Activated CD8-positive, alpha-beta memory T cell treated with anti-CD3 and anti-CD28 coated beads, Interleukin-2, amount 10 ng/mL, durations not matched to agents 7 days and 5 days (primary cell): ENCODE results near the gene OSBPL1A. TPM values are rescaled to one million over a fixed set of nuclear protein-coding genes. Genes with fewer than 3 reads are reported as not detected.

Source experiments
- ATAC-seq: fragments of 150-1000 bp; cut with Tn5 transposase; one replicate; pipeline ENCODE4 v1.10.0; 2021; ENCODE audit warnings: moderate library complexity
- CTCF ChIA-PET: fragments of 350-600 bp; sonication (Branson Sonifier 250); formaldehyde crosslinking; loops from one replicate; lab custom pipeline; 2021; ENCODE audit warnings: antibody characterized with exemption; lab: Charles Lee
- DNase-seq: peaks from one replicate; pipeline ENCODE4 v3.0.0-alpha.2; 2020
- H3K27ac Mint-ChIP-seq: one replicate; pipeline ENCODE4 v1.8.0; 2021; ENCODE audit warnings: mild to moderate bottlenecking, mixed read lengths
- H3K27me3 Mint-ChIP-seq: one replicate; pipeline ENCODE4 v1.8.0; 2021; ENCODE audit warnings: mixed read lengths
- H3K36me3 Mint-ChIP-seq: one replicate; pipeline ENCODE4 v1.8.0; 2021; ENCODE audit warnings: mild to moderate bottlenecking, mixed read lengths
- H3K4me1 Mint-ChIP-seq: one replicate; pipeline ENCODE4 v1.8.0; 2021; ENCODE audit warnings: mixed read lengths
- H3K4me3 Mint-ChIP-seq: one replicate; pipeline ENCODE4 v1.8.0; 2021; ENCODE audit warnings: mild to moderate bottlenecking, moderate library complexity, mixed read lengths
- H3K9me3 Mint-ChIP-seq: one replicate; pipeline ENCODE4 v1.8.0; 2022; ENCODE audit warnings: low read depth, mixed read lengths
- total RNA-seq, 2 experiments: library from RNA; stranded (reverse); gene quantifications; one replicate each; pipeline ENCODE4 v1.2.3, GENCODE V29; 2021

Gene OSBPL1A
- total RNA-seq, 2 experiments from 2014 or later, result 0.32 to 0.68 TPM

- H3K36me3 Mint-ChIP-seq, result no peaks in the 10 kb centered on the region
- CTCF ChIA-PET, result no interaction called here
- no peak overlapping the region for H3K4me3 Mint-ChIP-seq
- H3K9me3 Mint-ChIP-seq, result no peaks in the 10 kb centered on the region
- no peak for DNase-seq
- H3K27me3 Mint-ChIP-seq, result peaks cover 19% of the 10 kb centered on the region
- H3K27ac Mint-ChIP-seq, result no peak overlapping the region
- no peak for ATAC-seq
- H3K4me1 Mint-ChIP-seq, result no peaks in the 10 kb centered on the region
Measured at GRCh38 chr18:24208270-24209035, 189.2 kb downstream of the OSBPL1A start.

DNA sequence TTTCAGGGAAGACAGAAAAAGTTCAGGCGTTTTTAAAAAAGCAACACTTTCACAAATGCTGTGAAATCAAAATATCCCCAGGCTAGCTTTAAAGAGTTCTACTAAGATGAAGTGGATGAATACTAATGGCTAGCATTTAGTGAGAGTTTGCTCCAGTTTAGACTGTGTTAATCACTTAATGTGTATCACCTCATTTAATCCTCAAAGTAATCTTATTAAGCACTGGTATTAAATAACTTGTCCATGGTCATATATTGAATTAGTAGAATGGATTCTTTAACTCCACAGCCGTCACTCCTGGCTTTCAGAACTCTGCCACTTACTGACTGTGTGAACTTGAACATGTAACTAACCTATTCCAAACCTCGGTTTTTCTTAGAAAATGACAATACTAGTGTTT is 192.7 kb downstream of the OSBPL1A start:
- H3K9me3 Mint-ChIP-seq, result no peaks in the 10 kb centered on the region
- H3K36me3 Mint-ChIP-seq, result no peaks in the 10 kb centered on the region
- H3K4me1 Mint-ChIP-seq, result no peaks in the 10 kb centered on the region
- H3K27me3 Mint-ChIP-seq, result peaks cover 31% of the 10 kb centered on the region
- CTCF ChIA-PET, result no interaction called here
- H3K4me3 Mint-ChIP-seq, result no peak overlapping the region
- ATAC-seq (no peak), DNase-seq (no peak)
- no peak overlapping the region for H3K27ac Mint-ChIP-seq

DNA sequence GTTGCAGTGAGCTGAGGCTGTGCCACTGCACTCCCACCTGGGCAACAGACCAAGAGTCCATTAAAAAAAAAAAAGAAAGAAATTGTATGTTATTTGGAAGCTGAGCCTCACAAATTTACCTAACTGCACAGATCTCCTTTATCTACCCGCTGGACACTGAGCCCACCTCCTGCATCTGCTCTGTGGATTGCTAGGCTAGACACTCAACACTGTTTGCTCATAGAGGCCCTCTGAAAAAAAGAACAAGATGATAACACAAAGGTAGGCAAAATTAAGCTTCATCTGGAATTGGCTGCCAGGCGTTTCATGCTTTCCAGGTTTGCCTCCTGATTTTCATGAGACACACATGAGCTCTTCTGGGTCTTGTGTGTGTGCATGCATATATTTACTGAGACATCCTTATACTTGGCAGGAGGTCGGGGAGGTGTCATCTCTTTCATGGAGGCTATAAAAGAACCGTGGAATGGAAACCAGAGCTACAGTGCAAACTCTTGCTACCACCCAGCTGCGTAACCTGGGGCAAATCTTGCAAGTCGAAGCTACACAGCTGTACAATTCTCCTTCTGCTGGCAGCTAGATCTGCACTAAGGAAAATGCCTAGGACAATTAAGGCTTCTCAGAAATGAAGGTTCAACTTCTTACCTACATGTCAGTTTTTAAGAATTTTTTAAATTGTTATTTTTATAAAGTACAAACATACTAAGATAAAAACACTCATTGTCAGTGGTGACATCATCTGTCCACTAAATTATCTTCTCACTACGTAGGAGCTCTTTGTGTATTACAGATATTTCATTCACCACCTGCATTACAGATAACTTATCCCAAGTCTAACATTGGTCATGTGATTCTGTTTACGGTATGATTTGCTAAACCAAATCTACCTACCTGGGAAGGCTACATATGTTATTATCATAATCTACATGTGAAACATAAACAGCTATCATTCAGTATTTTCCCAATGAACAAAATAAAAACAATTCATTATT is 195.6 kb downstream of the OSBPL1A start:
- Mint-ChIP-seq H3K36me3 (no peaks in the 10 kb centered on the region), H3K27ac (no peak overlapping the region), H3K4me1 (no peaks in the 10 kb centered on the region), H3K27me3 (peaks cover 27% of the 10 kb centered on the region), H3K4me3 (no peak overlapping the region), H3K9me3 (no peaks in the 10 kb centered on the region)
- DNase-seq (no peak), ATAC-seq (no peak)
- CTCF ChIA-PET, result no interaction called here

GRCh38 chr18:24200494-24201290 is 196.9 kb downstream of the OSBPL1A start:
- no peak overlapping the region for H3K27ac Mint-ChIP-seq
- no peaks in the 10 kb centered on the region for H3K9me3 Mint-ChIP-seq
- H3K36me3 Mint-ChIP-seq, result no peaks in the 10 kb centered on the region
- ATAC-seq (no peak), DNase-seq (no peak)
- H3K4me1 Mint-ChIP-seq, result no peaks in the 10 kb centered on the region
- CTCF ChIA-PET, result no interaction called here
- H3K27me3 Mint-ChIP-seq, result peaks cover 22% of the 10 kb centered on the region
- no peak overlapping the region for H3K4me3 Mint-ChIP-seq

DNA sequence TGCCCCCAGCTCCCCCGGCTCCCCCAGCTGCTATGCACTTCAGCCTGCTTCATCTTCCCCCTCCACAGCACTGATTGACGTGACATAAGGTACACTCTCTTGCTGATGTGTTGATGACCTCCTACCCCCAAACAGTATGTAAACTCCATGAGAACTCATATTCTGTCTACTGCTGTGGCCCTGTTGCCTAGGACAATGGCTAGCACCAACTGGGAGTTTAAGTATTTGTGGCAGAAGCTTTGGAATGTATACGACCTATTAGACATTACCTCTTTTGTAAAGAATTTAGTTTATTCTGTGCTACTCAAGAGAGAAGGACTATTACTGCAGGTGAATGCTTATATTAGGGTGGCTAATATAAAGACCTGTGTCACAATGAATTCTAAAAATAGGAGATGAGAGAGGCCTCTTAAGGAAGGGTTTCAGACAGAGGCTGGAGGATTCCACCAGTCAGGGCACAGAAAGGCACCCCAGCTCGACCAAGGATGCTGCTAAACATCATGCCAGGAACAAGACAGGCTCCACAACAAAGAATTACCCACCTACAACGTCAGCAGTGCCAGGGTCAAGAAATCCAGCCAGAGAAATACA is 198.2 kb downstream of the OSBPL1A start:
- H3K9me3 Mint-ChIP-seq, result no peaks in the 10 kb centered on the region
- ATAC-seq, result no peak
- CTCF ChIA-PET, result no interaction called here

DNA sequence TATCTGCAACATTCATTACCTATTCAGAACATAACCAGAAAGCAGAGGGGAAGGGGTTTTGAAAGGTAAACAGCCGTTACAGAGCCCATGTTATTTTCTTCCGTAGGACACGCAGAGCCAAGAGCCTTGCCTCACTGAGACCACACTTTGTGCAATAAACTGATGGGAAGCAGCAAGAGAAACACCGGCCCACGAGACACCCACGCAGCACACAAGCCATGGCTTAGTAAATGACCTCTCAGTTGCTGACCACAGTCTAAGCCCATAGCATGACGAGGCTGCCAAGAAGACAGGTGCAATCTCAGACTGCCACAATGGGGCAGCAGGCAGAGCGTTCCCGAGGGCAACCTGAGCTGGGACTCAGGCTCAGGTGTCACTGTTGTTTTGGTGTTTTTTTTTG is 199.2 kb downstream of the OSBPL1A start:
- H3K4me3 Mint-ChIP-seq, result no peak overlapping the region

More for the DNA sequence above, 198.2 kb downstream of the OSBPL1A start:
- Mint-ChIP-seq H3K4me3 (no peak overlapping the region), H3K36me3 (no peaks in the 10 kb centered on the region), H3K27me3 (peaks cover 20% of the 10 kb centered on the region), H3K27ac (no peak overlapping the region), H3K4me1 (no peaks in the 10 kb centered on the region)
- no peak for DNase-seq

GRCh38 chr18:24197412-24197811 is 200.2 kb downstream of the OSBPL1A start:
- ATAC-seq (no peak), DNase-seq (no peak)
- Mint-ChIP-seq H3K4me3 (no peak overlapping the region), H3K27ac (no peak overlapping the region), H3K36me3 (no peaks in the 10 kb centered on the region), H3K27me3 (peaks cover 28% of the 10 kb centered on the region), H3K4me1 (no peaks in the 10 kb centered on the region), H3K9me3 (no peaks in the 10 kb centered on the region)
- CTCF ChIA-PET, result no interaction called here

More for the DNA sequence above, 199.2 kb downstream of the OSBPL1A start:
- DNase-seq (no peak), ATAC-seq (no peak)
- CTCF ChIA-PET, result no interaction called here
- Mint-ChIP-seq H3K36me3 (no peaks in the 10 kb centered on the region), H3K4me1 (no peaks in the 10 kb centered on the region), H3K27ac (no peak overlapping the region), H3K9me3 (no peaks in the 10 kb centered on the region), H3K27me3 (peaks cover 23% of the 10 kb centered on the region)

DNA sequence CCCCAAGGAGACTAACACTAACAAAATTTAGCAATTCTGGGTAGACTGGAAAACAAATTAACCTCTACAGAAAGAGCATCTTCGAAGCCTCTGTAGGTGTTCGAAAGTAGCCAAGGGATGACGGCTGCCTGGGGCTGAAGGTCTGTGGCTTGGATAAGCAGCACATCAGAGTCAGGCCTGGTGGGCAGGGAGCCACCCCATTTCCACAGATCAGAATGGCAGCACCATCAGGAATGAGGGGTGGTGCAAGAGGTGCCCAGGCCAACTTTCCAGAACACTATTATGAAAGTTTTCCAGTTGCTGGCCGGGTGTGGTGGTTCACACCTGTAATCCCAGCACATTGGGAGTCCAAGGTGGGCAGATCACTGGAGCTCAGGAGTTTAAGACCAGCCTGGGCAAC is 200.9 kb downstream of the OSBPL1A start:
- H3K27me3 Mint-ChIP-seq, result peaks cover 28% of the 10 kb centered on the region
- CTCF ChIA-PET, result no interaction called here
- no peaks in the 10 kb centered on the region for H3K4me1 Mint-ChIP-seq
- H3K27ac Mint-ChIP-seq, result no peak overlapping the region
- H3K4me3 Mint-ChIP-seq, result no peak overlapping the region
- DNase-seq, result no peak
- H3K9me3 Mint-ChIP-seq, result no peaks in the 10 kb centered on the region
- ATAC-seq, result no peak
- H3K36me3 Mint-ChIP-seq, result no peaks in the 10 kb centered on the region

DNA sequence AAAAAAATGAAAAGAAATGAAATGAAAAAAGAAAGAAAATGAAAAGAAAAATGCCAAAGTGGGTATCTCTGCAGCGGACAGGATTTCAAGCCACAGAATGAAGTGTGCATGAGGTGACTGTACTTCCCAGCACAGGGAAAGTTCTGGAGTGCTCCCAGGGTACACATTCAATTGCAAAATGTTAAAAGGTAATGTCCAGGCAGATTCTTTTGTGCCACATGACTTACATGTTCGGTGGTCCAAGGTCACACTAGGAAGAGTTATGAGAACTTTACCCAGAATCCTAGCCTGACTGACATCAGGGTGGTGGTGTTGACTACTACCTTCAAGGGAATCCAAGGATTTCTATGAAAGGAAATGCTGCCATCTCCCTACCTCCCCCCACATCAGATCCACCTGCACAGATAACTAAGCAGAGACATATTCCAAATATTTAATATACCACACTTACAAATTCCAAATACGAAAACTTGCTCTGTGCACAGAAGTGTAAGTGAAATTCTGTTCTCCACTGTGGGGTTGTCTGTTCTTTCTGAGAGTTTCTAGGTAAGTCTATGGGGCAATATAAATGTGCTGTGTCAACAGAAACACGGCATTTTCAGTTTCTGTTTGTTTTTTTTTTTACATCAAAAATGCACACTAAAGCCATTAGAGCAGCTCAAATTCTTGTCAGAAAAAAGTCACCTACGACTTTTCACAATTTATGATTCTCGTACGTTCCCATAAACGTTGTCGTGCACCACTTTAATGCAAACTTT is 202.1 kb downstream of the OSBPL1A start:
- H3K27ac Mint-ChIP-seq, result no peak overlapping the region
- ATAC-seq (no peak), DNase-seq (no peak)
- H3K36me3 Mint-ChIP-seq, result no peaks in the 10 kb centered on the region
- H3K4me3 Mint-ChIP-seq, result no peak overlapping the region
- no peaks in the 10 kb centered on the region for H3K9me3 Mint-ChIP-seq
- H3K4me1 Mint-ChIP-seq, result no peaks in the 10 kb centered on the region
- peaks cover 24% of the 10 kb centered on the region for H3K27me3 Mint-ChIP-seq
- CTCF ChIA-PET, result no interaction called here

GRCh38 chr18:24190590-24190989 is 207.0 kb downstream of the OSBPL1A start:
- no peak overlapping the region for H3K27ac Mint-ChIP-seq
- H3K36me3 Mint-ChIP-seq, result no peaks in the 10 kb centered on the region
- H3K9me3 Mint-ChIP-seq, result no peaks in the 10 kb centered on the region
- no peaks in the 10 kb centered on the region for H3K4me1 Mint-ChIP-seq
- DNase-seq, result no peak
- H3K4me3 Mint-ChIP-seq, result no peak overlapping the region
- ATAC-seq, result no peak
- CTCF ChIA-PET, result interaction anchor here (1.0 kb wide), 1 partner anchor 14 kb away, joined by 3 read pairs; no protein-coding TSS in a partner anchor
- peaks cover 48% of the 10 kb centered on the region for H3K27me3 Mint-ChIP-seq

- H3K27me3 Mint-ChIP-seq, result peaks cover 48% of the 10 kb centered on the region
- ATAC-seq, result no peak
- no peaks in the 10 kb centered on the region for H3K36me3 Mint-ChIP-seq
- no peaks in the 10 kb centered on the region for H3K9me3 Mint-ChIP-seq
- CTCF ChIA-PET, result no interaction called here
- no peak overlapping the region for H3K4me3 Mint-ChIP-seq
- no peaks in the 10 kb centered on the region for H3K4me1 Mint-ChIP-seq
- H3K27ac Mint-ChIP-seq, result no peak overlapping the region
- no peak for DNase-seq
Measured at GRCh38 chr18:24189664-24190346, 207.8 kb downstream of the OSBPL1A start.

- CTCF ChIA-PET, result no interaction called here
- Mint-ChIP-seq H3K4me1 (no peaks in the 10 kb centered on the region), H3K4me3 (no peak overlapping the region), H3K36me3 (no peaks in the 10 kb centered on the region), H3K27me3 (peaks cover 49% of the 10 kb centered on the region), H3K27ac (no peak overlapping the region), H3K9me3 (no peaks in the 10 kb centered on the region)
- ATAC-seq, result no peak
- DNase-seq, result no peak
Measured at GRCh38 chr18:24189007-24189528, 208.6 kb downstream of the OSBPL1A start.
